ENCODE measurements around the gene CBY3. TPM values are rescaled to one million over a fixed set of nuclear protein-coding genes. Genes with fewer than 3 reads are reported as not detected.
A peak's percentile ranks its signal among the peaks of the same experiment; 100 is the strongest.
"Not testable (repeated sequence)": the region's sequence is repeated elsewhere in the genome, so short reads cannot be mapped to it uniquely, and the experiment has no call there.

CBY3 gene
- total RNA-seq, 1 donor: not detected

DNA sequence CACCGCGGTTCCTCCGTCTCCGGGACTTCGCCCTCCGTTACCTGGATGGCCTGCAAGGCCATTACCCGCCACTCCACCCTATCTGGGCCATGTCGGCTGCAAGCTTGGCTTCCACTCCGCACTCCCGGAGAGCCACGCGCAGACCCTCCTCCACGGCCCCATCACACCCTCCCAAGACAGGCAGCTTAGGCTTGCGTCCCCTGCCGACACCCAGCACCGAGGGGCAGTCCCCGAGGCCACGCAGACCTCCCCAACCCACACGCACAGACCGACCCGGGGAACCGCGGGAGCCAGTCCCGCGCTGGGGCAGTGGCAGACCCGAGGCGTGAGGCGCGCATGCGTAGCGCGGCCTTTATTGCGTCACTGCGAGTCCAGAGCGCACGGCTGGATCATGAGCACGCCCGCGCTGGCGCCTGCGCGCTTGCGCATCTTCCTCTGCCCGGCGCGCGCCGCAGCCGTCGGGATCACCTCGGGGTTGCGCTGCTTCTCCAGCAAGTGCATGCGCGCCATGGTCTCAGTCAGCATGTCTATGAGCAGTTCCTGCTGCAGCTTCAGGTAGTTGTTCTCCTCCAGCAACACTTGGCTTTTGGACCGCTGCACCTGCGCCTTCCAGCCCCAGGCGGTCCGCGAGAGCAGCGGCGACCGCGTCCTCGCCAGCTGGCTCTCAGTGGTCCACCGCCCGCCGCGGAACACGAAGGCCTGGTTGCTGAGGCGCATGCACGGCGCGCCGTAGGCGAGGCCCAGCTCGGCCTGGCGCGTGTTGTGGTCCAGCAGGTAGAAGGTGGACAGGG lies 2.4 kb downstream of the CBY3 start:
- H3K4me2 ChIP-seq (ENCODE audit: insufficient read depth, low read length): peak overlapping the region; percentile 98
- H3K9me3 ChIP-seq (ENCODE audit: low read depth, low read length): no peaks in the 10 kb centered on the region
- peaks cover 25% of the 10 kb centered on the region for H3K79me2 ChIP-seq (ENCODE audit: insufficient read depth, low read length)
- no peaks in the 10 kb centered on the region for H3K36me3 ChIP-seq (ENCODE audit: insufficient read depth, low read length)
- peak; percentile 98 for DNase-seq (ENCODE audit: insufficient read length, low spot score, missing footprints)
- no peaks in the 10 kb centered on the region for H4K20me1 ChIP-seq (ENCODE audit: insufficient read depth, low read length)
- peaks cover 12% of the 10 kb centered on the region for H3K4me1 ChIP-seq (ENCODE audit: insufficient read depth, low read length)
- TF ChIP-seq, protein P1, sequence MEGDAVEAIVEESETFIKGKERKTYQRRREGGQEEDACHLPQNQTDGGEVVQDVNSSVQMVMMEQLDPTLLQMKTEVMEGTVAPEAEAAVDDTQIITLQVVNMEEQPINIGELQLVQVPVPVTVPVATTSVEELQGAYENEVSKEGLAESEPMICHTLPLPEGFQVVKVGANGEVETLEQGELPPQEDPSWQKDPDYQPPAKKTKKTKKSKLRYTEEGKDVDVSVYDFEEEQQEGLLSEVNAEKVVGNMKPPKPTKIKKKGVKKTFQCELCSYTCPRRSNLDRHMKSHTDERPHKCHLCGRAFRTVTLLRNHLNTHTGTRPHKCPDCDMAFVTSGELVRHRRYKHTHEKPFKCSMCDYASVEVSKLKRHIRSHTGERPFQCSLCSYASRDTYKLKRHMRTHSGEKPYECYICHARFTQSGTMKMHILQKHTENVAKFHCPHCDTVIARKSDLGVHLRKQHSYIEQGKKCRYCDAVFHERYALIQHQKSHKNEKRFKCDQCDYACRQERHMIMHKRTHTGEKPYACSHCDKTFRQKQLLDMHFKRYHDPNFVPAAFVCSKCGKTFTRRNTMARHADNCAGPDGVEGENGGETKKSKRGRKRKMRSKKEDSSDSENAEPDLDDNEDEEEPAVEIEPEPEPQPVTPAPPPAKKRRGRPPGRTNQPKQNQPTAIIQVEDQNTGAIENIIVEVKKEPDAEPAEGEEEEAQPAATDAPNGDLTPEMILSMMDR (IDR thresholded peaks at IDR 0.05; ENCODE audit: extremely low read depth, low read depth, low read length): no peak
- H3K27ac ChIP-seq (ENCODE audit: low read depth, low read length): peak overlapping the region; percentile 70
- H3K27me3 ChIP-seq (ENCODE audit: insufficient read depth, low read length): no peaks in the 10 kb centered on the region
- peak overlapping the region; percentile 96 for H2AFZ ChIP-seq (ENCODE audit: low read length)
- H3K4me3 ChIP-seq (ENCODE audit: insufficient read depth, low read length): peak overlapping the region; percentile 81

DNA sequence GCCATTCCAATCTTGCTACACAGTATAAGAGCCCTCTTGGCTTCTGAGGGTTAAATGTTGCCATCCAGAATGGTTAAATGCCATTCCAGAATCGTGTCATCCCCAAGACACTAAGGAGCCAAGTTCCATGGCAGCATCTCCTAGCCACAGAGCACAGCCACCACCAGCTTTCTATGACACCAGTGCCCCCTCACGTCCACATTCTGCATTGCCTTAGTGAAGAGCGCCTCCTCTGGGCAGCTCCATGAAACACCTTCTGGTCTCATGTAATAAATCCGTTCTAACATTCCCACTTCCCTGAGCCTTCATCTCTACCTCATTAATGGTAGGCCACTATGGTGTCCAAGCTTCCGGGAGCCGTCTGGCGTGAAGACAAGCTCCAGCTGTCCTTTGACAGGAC lies 12.4 kb downstream of the CBY3 start:
- Histone ChIP-seq H3K36me3 (ENCODE audit: insufficient read depth, low read length) (peaks cover 2% of the 10 kb centered on the region), H3K4me2 (ENCODE audit: insufficient read depth, low read length) (no peak overlapping the region), H3K27ac (ENCODE audit: low read depth, low read length) (no peak overlapping the region), H3K4me3 (ENCODE audit: insufficient read depth, low read length) (no peak overlapping the region), H4K20me1 (ENCODE audit: insufficient read depth, low read length) (no peaks in the 10 kb centered on the region), H3K79me2 (ENCODE audit: insufficient read depth, low read length) (no peaks in the 10 kb centered on the region), H3K27me3 (ENCODE audit: insufficient read depth, low read length) (no peaks in the 10 kb centered on the region), H2AFZ (ENCODE audit: low read length) (no peak overlapping the region), H3K4me1 (ENCODE audit: insufficient read depth, low read length) (no peaks in the 10 kb centered on the region), H3K9me3 (ENCODE audit: low read depth, low read length) (no peaks in the 10 kb centered on the region)
- TF ChIP-seq, protein P1 (IDR thresholded peaks at IDR 0.05; ENCODE audit: extremely low read depth, low read depth, low read length): peak; percentile 95
- peak; percentile 87 for DNase-seq (ENCODE audit: insufficient read length, low spot score, missing footprints)

DNA sequence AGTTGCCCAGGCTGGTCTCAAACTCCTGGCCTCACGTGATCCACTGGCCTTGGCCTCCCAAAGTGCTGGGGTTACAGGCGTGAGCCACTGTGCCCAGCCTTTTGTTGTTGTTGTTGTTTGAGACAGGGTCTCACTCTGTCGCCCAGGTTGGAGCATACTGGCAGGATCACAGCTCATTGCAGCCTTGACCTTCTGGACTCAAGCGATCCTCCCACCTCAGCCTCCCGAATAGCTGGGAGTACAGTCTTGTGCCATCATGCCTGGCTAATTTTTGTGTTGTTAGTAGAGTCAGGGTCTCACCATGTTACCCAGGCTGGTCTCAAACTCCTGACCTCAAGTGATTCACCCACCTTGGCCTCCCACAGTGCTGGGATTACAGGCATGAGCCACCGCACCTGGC lies 19.2 kb downstream of the CBY3 start:
- H3K27me3 ChIP-seq (ENCODE audit: insufficient read depth, low read length); H3K4me2 ChIP-seq (ENCODE audit: insufficient read depth, low read length); DNase-seq (ENCODE audit: insufficient read length, low spot score, missing footprints); H4K20me1 ChIP-seq (ENCODE audit: insufficient read depth, low read length); H3K9me3 ChIP-seq (ENCODE audit: low read depth, low read length); H3K4me1 ChIP-seq (ENCODE audit: insufficient read depth, low read length); H3K79me2 ChIP-seq (ENCODE audit: insufficient read depth, low read length); H3K4me3 ChIP-seq (ENCODE audit: insufficient read depth, low read length); H2AFZ ChIP-seq (ENCODE audit: low read length); H3K36me3 ChIP-seq (ENCODE audit: insufficient read depth, low read length); H3K27ac ChIP-seq (ENCODE audit: low read depth, low read length): not testable (repeated sequence)

DNA sequence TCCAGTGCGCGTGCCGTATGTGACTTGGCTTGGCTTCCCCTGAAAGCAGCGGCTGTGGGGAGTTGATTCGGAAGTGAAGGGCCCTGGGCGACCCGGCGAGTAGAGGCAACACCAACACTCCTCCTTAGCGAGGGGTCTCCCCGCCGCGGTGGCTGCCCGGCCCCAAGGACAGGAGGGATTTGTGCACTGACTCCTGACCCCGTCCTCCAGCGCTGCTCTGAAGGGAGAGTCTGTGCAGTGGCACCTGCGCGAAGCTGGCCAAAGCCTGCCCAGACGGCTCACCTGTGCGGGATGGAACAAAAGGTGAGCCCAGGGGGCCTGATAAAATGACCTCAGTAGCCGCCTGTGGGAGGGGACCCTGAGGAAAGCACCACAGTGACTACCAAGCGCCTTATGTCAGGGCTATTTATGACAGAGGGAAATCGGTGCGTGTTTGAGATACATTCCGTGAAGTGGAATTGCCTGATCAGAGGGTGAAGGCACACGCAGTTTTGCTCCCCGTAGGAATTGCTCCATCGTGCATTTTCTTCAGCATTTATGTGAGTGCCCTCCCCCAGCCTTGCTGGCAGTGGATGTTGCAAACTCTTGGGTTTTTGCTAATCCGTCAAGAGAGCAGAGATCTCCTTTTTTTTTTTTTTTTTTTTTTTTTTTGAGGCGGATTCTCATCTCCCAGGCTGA lies 22.5 kb downstream of the CBY3 start:
- H4K20me1 ChIP-seq (ENCODE audit: insufficient read depth, low read length); H3K79me2 ChIP-seq (ENCODE audit: insufficient read depth, low read length); H3K27me3 ChIP-seq (ENCODE audit: insufficient read depth, low read length); H3K4me1 ChIP-seq (ENCODE audit: insufficient read depth, low read length); H3K36me3 ChIP-seq (ENCODE audit: insufficient read depth, low read length); H3K9me3 ChIP-seq (ENCODE audit: low read depth, low read length): not testable (repeated sequence)
- Histone ChIP-seq H2AFZ (ENCODE audit: low read length) (peak overlapping the region; percentile 78), H3K27ac (ENCODE audit: low read depth, low read length) (peak overlapping the region; percentile 4), H3K4me3 (ENCODE audit: insufficient read depth, low read length) (peak overlapping the region; percentile 79), H3K4me2 (ENCODE audit: insufficient read depth, low read length) (peak overlapping the region; percentile 93)
- DNase-seq (ENCODE audit: insufficient read length, low spot score, missing footprints): peak; percentile 90

DNA sequence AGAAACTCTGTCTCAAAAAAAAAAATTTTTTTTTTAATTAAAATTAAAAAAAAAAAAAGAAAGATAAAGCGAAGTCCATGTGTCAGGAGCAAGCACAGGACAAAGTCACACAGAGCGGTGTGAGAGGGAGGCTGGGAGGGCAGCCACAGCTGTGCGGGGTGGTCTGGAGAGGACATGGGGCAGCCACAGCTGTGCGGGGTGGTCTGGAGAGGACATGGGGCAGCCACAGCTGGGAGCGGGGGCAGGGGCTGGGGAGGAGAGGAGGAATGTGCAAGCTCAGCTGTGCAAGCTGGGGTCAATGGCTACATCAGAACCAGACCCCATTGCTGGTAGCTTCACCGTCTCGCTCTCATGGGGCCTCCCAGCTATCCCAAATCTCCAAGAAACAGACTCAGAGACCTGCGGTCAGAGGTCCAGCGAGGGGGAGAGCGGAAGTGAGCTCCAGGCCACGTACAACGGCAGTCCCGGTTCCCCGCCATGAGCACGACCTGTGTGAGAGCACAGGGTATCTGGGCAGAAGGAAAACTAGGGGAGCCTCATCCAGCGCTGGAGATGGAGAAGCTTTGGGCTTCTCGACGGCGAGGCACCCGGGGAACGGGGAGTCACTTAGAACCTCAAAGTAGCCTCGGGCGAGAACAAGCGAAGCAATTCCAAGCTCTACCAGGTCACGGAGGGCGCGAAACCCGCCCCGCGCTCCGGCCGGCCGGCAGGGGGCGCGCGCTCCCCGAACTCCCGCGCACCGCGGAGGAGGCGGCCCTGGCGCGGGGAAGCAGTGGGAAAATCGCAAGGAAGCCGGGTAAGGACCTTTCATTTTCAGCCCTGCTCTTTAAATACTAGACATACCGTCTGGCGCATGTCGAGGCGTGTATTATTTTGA lies 23.3 kb downstream of the CBY3 start:
- H2AFZ ChIP-seq (ENCODE audit: low read length); H3K4me1 ChIP-seq (ENCODE audit: insufficient read depth, low read length); H3K4me3 ChIP-seq (ENCODE audit: insufficient read depth, low read length); H3K79me2 ChIP-seq (ENCODE audit: insufficient read depth, low read length); H3K9me3 ChIP-seq (ENCODE audit: low read depth, low read length); H3K36me3 ChIP-seq (ENCODE audit: insufficient read depth, low read length); H4K20me1 ChIP-seq (ENCODE audit: insufficient read depth, low read length); H3K27me3 ChIP-seq (ENCODE audit: insufficient read depth, low read length); H3K27ac ChIP-seq (ENCODE audit: low read depth, low read length); DNase-seq (ENCODE audit: insufficient read length, low spot score, missing footprints): not testable (repeated sequence)
- H3K4me2 ChIP-seq (ENCODE audit: insufficient read depth, low read length): peak overlapping the region; percentile 53

DNA sequence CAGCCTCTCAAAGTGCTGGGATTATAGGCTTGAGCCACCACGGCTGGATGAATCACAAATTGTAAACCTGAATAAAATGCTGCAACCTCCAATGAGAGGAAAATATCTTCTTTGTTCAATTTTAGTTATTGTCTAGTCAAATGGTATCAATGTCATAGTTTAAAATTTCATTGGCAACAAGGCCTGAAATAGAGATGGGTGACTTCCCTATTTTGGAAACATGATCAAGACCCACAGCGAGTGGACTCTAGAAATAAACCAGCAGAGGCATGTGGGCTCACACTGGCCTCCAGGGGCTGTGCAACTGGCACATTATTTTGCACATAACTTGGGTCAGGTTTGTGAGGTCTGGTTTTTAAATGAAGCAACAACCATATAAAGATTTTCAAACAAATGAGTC lies 27.7 kb downstream of the CBY3 start:
- H3K79me2 ChIP-seq (ENCODE audit: insufficient read depth, low read length); H3K27me3 ChIP-seq (ENCODE audit: insufficient read depth, low read length); H3K4me2 ChIP-seq (ENCODE audit: insufficient read depth, low read length); H3K4me3 ChIP-seq (ENCODE audit: insufficient read depth, low read length); H3K9me3 ChIP-seq (ENCODE audit: low read depth, low read length); DNase-seq (ENCODE audit: insufficient read length, low spot score, missing footprints); H4K20me1 ChIP-seq (ENCODE audit: insufficient read depth, low read length); H3K36me3 ChIP-seq (ENCODE audit: insufficient read depth, low read length); H2AFZ ChIP-seq (ENCODE audit: low read length); H3K27ac ChIP-seq (ENCODE audit: low read depth, low read length); H3K4me1 ChIP-seq (ENCODE audit: insufficient read depth, low read length): not testable (repeated sequence)

DNA sequence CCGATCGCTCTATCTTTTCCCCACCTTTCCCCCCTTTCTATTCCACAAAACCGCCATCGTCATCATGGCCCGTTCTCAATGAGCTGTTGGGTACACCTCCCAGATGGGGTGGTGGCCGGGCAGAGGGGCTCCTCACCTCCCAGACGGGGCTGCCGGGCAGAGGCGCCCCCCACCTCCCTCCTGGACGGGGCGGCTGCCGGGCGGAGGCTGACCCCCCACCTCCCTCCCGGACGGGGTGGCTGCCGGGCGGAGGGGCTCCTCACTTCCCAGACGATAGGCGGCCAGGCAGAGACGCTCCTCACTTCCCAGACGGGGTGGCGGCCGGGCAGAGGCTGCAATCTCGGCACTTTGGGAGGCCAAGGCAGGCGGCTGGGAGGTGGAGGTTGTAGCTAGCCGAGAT lies 30.6 kb downstream of the CBY3 start:
- H2AFZ ChIP-seq (ENCODE audit: low read length); H3K4me3 ChIP-seq (ENCODE audit: insufficient read depth, low read length); DNase-seq (ENCODE audit: insufficient read length, low spot score, missing footprints); H3K27ac ChIP-seq (ENCODE audit: low read depth, low read length); H4K20me1 ChIP-seq (ENCODE audit: insufficient read depth, low read length); H3K79me2 ChIP-seq (ENCODE audit: insufficient read depth, low read length); H3K36me3 ChIP-seq (ENCODE audit: insufficient read depth, low read length); H3K4me1 ChIP-seq (ENCODE audit: insufficient read depth, low read length); H3K27me3 ChIP-seq (ENCODE audit: insufficient read depth, low read length); H3K4me2 ChIP-seq (ENCODE audit: insufficient read depth, low read length); H3K9me3 ChIP-seq (ENCODE audit: low read depth, low read length): not testable (repeated sequence)

All from osteoblast (primary cell).